OCI-LY7 (cell line): ENCODE data around the gene RNF11. TPM values are rescaled to one million over a fixed set of nuclear protein-coding genes. Genes with fewer than 3 reads are reported as not detected.

Experiments
- BruUV-seq: library from RNA; stranded (reverse); fragments of 400-500 nt; replicated peaks from 2 replicates; lab custom pipeline; 2021; lab: Mats Ljungman, UMichigan
- CTCF ChIA-PET: fragments of 300-600 bp; sonication (Branson Sonifier 250); formaldehyde crosslinking; loops from one replicate; lab custom pipeline; 2022; ENCODE audit warnings: antibody characterized with exemption; ENCODE audit not compliant: unreplicated experiment; lab: Charles Lee
- POLR2A ChIA-PET: fragments of 300-600 bp; sonication (Branson Sonifier 250); formaldehyde crosslinking; loops from one replicate; lab custom pipeline; 2022; ENCODE audit warnings: antibody characterized with exemption; lab: Charles Lee
- DNase-seq: peaks from one replicate; pipeline ENCODE4 v3.0.0-alpha.2; 2015; ENCODE audit warnings: low spot score
- H2AFZ ChIP-seq: fragments of 200-600 bp; sonication (generic), shearing (Covaris generic); 2 replicates; pipeline ENCODE4 v1.6.1; 2014; ENCODE audit warnings: mild to moderate bottlenecking, antibody characterized with exemption, low read length, moderate library complexity
- H3K27ac ChIP-seq: fragments of 200-600 bp; sonication (generic); 2 replicates; pipeline ENCODE4 v1.5.1; 2014; ENCODE audit warnings: mixed run types, low read depth, mild to moderate bottlenecking, moderate library complexity, low read length, inconsistent platforms; ENCODE audit not compliant: poor library complexity, severe bottlenecking
- H3K36me3 ChIP-seq: fragments of 200-600 bp; sonication (generic); 2 replicates; pipeline ENCODE4 v1.6.1; 2014; ENCODE audit warnings: mild to moderate bottlenecking, antibody characterized with exemption, low read length, moderate library complexity, mixed read lengths; ENCODE audit not compliant: insufficient read depth
- H3K4me1 ChIP-seq: fragments of 200-600 bp; sonication (generic); 2 replicates; pipeline ENCODE4 v1.5.1; 2014; ENCODE audit warnings: mild to moderate bottlenecking, low read length; ENCODE audit not compliant: insufficient read depth, poor library complexity, severe bottlenecking
- H3K4me2 ChIP-seq: fragments of 200-600 bp; sonication (generic); 2 replicates; pipeline ENCODE4 v1.6.1; 2014; ENCODE audit warnings: mild to moderate bottlenecking, low read length
- H3K4me3 ChIP-seq: fragments of 200-600 bp; sonication (generic); 2 replicates; pipeline ENCODE4 v1.5.1; 2014; ENCODE audit warnings: mild to moderate bottlenecking, low read depth, low read length; ENCODE audit not compliant: poor library complexity, severe bottlenecking
- H3K79me2 ChIP-seq: fragments of 200-600 bp; sonication (generic); 2 replicates; pipeline ENCODE4 v1.6.1; 2016; ENCODE audit warnings: low read depth, mild to moderate bottlenecking, low read length, moderate library complexity, mixed read lengths; ENCODE audit not compliant: insufficient read depth
- H3K9me2 ChIP-seq: fragments of 200-600 bp; sonication (generic); 2 replicates; pipeline ENCODE4 v1.6.1; 2016; ENCODE audit warnings: mild to moderate bottlenecking, low read length, mixed read lengths; ENCODE audit not compliant: insufficient read depth
- H3K9me3 ChIP-seq: fragments of 200-600 bp; sonication (generic); 2 replicates; pipeline ENCODE4 v1.6.1; 2014; ENCODE audit warnings: mild to moderate bottlenecking, mixed run types, low read length, mixed read lengths
- H4K20me1 ChIP-seq: fragments of 200-600 bp; sonication (generic); 2 replicates; pipeline ENCODE4 v1.6.1; 2014; ENCODE audit warnings: mild to moderate bottlenecking, antibody characterized with exemption, low read length, moderate library complexity, mixed read lengths; ENCODE audit not compliant: insufficient read depth
- CTCF ChIP-seq: fragments of 200-600 bp; sonication (generic); conservative IDR thresholded peaks from 2 replicates; pipeline ENCODE4 v1.5.1; 2014; ENCODE audit warnings: mild to moderate bottlenecking, antibody characterized with exemption, low read length, moderate library complexity, mixed read lengths
- EZH2phosphoT487 ChIP-seq: fragments of 200-600 bp; sonication (generic); IDR thresholded peaks from 2 replicates; pipeline ENCODE4 v1.6.1; 2018; ENCODE audit warnings: low read depth, borderline replicate concordance, mild to moderate bottlenecking, mixed run types, antibody characterized with exemption, low read length, moderate library complexity, mixed read lengths
- intact Hi-C: fragments of 100-400 bp; cut with micrococcal nuclease; formaldehyde crosslinking; loops from one replicate; pipeline ENCODE4 v1.10.0; 2022; ENCODE audit not compliant: unreplicated experiment
- total RNA-seq, 2 experiments: library from RNA; depleted of rRNA in 1 of 2; stranded (reverse); fragments of >200 nt in 1 of 2; shearing (Covaris generic) in 1 of 2; gene quantifications; 2 replicates each; pipeline ENCODE4 v1.2.3, GENCODE V29; 2014 to 2022

Gene RNF11
- total RNA-seq, 2 experiments from 2014 or later, result 1.5 to 4.8 TPM

- Histone ChIP-seq H3K27ac (no peak overlapping the region), H3K4me2 (no peak overlapping the region), H3K9me2 (no peaks in the 10 kb centered on the region), H4K20me1 (no peaks in the 10 kb centered on the region), H2AFZ (no peak overlapping the region), H3K9me3 (no peaks in the 10 kb centered on the region), H3K4me1 (no peaks in the 10 kb centered on the region), H3K36me3 (no peaks in the 10 kb centered on the region), H3K4me3 (no peak overlapping the region), H3K79me2 (no peaks in the 10 kb centered on the region)
- TF ChIP-seq EZH2phosphoT487, result no peak
- CTCF ChIA-PET, result no interaction called here
- intact Hi-C loops, result no loop called here
- DNase-seq, result no peak
- POLR2A ChIA-PET, result no interaction called here
- BruUV-seq, result no TSS peak
Measured at GRCh38 chr1:51280321-51280978, 44.4 kb downstream of the RNF11 start.

- ChIA-PET CTCF (no interaction called here), POLR2A (interaction anchor here (0.7 kb wide), 1 partner anchor 24 kb away, joined by 10 read pairs; no protein-coding TSS in a partner anchor)
- Histone ChIP-seq H3K4me2 (no peak overlapping the region), H3K36me3 (no peaks in the 10 kb centered on the region), H3K4me1 (no peaks in the 10 kb centered on the region), H3K79me2 (no peaks in the 10 kb centered on the region), H3K27ac (no peak overlapping the region), H3K9me3 (no peaks in the 10 kb centered on the region), H2AFZ (no peak overlapping the region), H3K4me3 (no peak overlapping the region), H3K9me2 (no peaks in the 10 kb centered on the region), H4K20me1 (no peaks in the 10 kb centered on the region)
- TF ChIP-seq EZH2phosphoT487, result no peak
- TF ChIP-seq CTCF, result no peak
- BruUV-seq, result no TSS peak
- intact Hi-C loops, result no loop called here
- DNase-seq, result no peak
Measured at GRCh38 chr1:51281807-51282206, 45.7 kb downstream of the RNF11 start.

- ChIA-PET POLR2A (interaction anchor here (0.7 kb wide), 1 partner anchor 23 kb away, joined by 10 read pairs; no protein-coding TSS in a partner anchor), CTCF (no interaction called here)
- no peak for DNase-seq
- Histone ChIP-seq H3K4me3 (no peak overlapping the region), H3K9me2 (no peaks in the 10 kb centered on the region), H4K20me1 (no peaks in the 10 kb centered on the region), H3K36me3 (no peaks in the 10 kb centered on the region), H2AFZ (no peak overlapping the region), H3K79me2 (no peaks in the 10 kb centered on the region), H3K4me1 (no peaks in the 10 kb centered on the region), H3K9me3 (no peaks in the 10 kb centered on the region), H3K4me2 (no peak overlapping the region), H3K27ac (no peak overlapping the region)
- no TSS peak for BruUV-seq
- TF ChIP-seq CTCF (no peak), EZH2phosphoT487 (no peak)
- intact Hi-C loops, result no loop called here
Measured at GRCh38 chr1:51282605-51283004, 46.5 kb downstream of the RNF11 start.
